Activated CD8-positive, alpha-beta T cell treated with anti-CD3 and anti-CD28 coated beads, Interleukin-2, amount 10 ng/mL, durations not matched to agents 7 days and 5 days (primary cell): ENCODE measurements around the gene DNM2. TPM values are rescaled to one million over a fixed set of nuclear protein-coding genes. Genes with fewer than 3 reads are reported as not detected.

Experiments used
- ATAC-seq: fragments of 150-1000 bp; cut with Tn5 transposase; one replicate; pipeline ENCODE4 v1.10.0; 2021; ENCODE audit warnings: moderate library complexity
- CTCF ChIA-PET: fragments of 350-600 bp; sonication (Branson Sonifier 250); formaldehyde crosslinking; loops from one replicate; lab custom pipeline; 2021; ENCODE audit warnings: antibody characterized with exemption; lab: Charles Lee
- POLR2A ChIA-PET: fragments of 350-600 bp; sonication (Branson Sonifier 250); formaldehyde crosslinking; loops from one replicate; lab custom pipeline; 2021; ENCODE audit warnings: antibody characterized with exemption; lab: Charles Lee
- DNase-seq: peaks from one replicate; pipeline ENCODE4 v3.0.0-alpha.2; 2020
- H3K27ac Mint-ChIP-seq: one replicate; pipeline ENCODE4 v1.8.0; 2021; ENCODE audit warnings: mild to moderate bottlenecking, mixed read lengths
- H3K27me3 Mint-ChIP-seq: one replicate; pipeline ENCODE4 v1.8.0; 2021; ENCODE audit warnings: low read depth, mixed read lengths
- H3K36me3 Mint-ChIP-seq: one replicate; pipeline ENCODE4 v1.8.0; 2021; ENCODE audit warnings: low read depth, mixed read lengths
- H3K4me1 Mint-ChIP-seq: one replicate; pipeline ENCODE4 v1.8.0; 2021; ENCODE audit warnings: low read depth, mixed read lengths
- H3K4me3 Mint-ChIP-seq: one replicate; pipeline ENCODE4 v1.8.0; 2021; ENCODE audit warnings: mild to moderate bottlenecking, mixed read lengths
- H3K9me3 Mint-ChIP-seq: one replicate; pipeline ENCODE4 v1.8.0; 2022; ENCODE audit warnings: mixed read lengths; ENCODE audit not compliant: insufficient read depth
- total RNA-seq, 2 experiments: library from RNA; stranded (reverse); gene quantifications; one replicate each; pipeline ENCODE4 v1.2.3, GENCODE V29; 2021

DNM2 gene
- total RNA-seq, 2 experiments from 2014 or later, result 239 to 240 TPM

DNA sequence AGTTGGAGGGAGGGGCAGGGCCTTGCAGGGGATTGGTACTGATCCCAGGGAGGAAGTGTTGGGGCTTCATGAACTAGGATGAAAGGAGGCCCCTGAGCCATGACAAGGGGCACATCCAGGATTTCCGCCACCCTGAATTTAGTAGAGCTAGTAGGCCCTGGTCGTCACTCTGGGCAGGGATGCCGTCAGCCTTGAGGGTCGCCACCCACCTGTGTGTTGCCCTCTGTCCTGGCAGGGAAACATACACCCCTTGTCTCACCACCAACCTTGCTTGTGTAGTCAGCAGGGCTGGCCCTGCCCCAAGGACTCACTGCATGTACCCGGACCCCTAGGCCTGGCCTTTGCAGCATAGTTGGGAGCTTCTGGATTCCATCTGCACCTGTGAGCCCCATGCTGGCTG, 26.0 kb upstream of the DNM2 start:
- Mint-ChIP-seq H3K4me3 (no peak overlapping the region), H3K9me3 (no peaks in the 10 kb centered on the region), H3K27me3 (peaks cover 2% of the 10 kb centered on the region), H3K36me3 (peaks cover 49% of the 10 kb centered on the region), H3K27ac (no peak overlapping the region), H3K4me1 (peaks cover 17% of the 10 kb centered on the region)
- CTCF ChIA-PET, result interaction anchor here (2.6 kb wide), 1 partner anchor 8 kb away, joined by 12 read pairs; no protein-coding TSS in a partner anchor
- DNase-seq (no peak), ATAC-seq (no peak)
- POLR2A ChIA-PET, result interaction anchor here (0.8 kb wide), 1 partner anchor 31 kb away, joined by 3 read pairs; no protein-coding TSS in a partner anchor

GRCh38 chr19:10692673-10693264, 25.1 kb upstream of the DNM2 start:
- DNase-seq, result no peak
- H3K27ac Mint-ChIP-seq, result no peak overlapping the region
- peaks cover 8% of the 10 kb centered on the region for H3K27me3 Mint-ChIP-seq
- H3K36me3 Mint-ChIP-seq, result peaks cover 42% of the 10 kb centered on the region
- no peak for ATAC-seq
- H3K4me1 Mint-ChIP-seq, result peaks cover 17% of the 10 kb centered on the region
- no peak overlapping the region for H3K4me3 Mint-ChIP-seq
- no peaks in the 10 kb centered on the region for H3K9me3 Mint-ChIP-seq
- CTCF ChIA-PET, result interaction anchor here (0.6 kb wide), 1 partner anchor 34 kb away, joined by 3 read pairs; no protein-coding TSS in a partner anchor
- POLR2A ChIA-PET, result interaction anchor here (0.6 kb wide), 1 partner anchor 34 kb away, joined by 3 read pairs; no protein-coding TSS in a partner anchor

DNA sequence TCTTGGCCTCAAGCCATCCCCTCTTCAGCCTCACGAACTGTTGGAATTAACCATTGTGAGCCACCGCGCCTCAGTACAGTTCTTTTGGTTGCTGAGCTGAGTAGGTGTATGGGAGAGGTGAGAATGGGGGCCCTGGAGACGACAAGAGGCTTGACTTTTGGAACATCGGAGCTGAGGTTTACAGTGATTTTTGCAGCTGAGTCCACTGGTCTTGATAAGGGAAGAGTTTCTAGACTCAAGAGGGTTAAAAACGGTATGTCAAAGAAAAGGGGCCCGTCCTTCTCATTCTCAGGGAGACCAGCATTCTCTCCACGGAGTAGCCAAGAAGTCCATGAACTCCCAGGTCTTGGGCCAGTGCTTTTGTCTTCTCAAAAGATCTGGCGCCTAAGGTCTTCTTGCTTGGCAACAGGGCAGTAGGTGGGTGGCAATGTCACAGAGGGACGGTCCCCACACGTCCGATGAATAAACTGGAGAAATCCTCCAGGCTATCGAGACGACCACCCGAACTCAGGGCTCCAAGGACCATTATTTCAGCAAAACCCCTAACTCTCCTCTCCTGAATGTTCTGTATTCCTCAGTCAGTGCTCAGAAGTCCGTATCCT, 23.1 kb upstream of the DNM2 start:
- Mint-ChIP-seq H3K4me3 (peak overlapping the region; percentile 69), H3K36me3 (peaks cover 27% of the 10 kb centered on the region), H3K27ac (no peak overlapping the region), H3K9me3 (no peaks in the 10 kb centered on the region), H3K4me1 (peaks cover 17% of the 10 kb centered on the region), H3K27me3 (peaks cover 9% of the 10 kb centered on the region)
- ChIA-PET CTCF (interaction anchor here (1.2 to 8.6 kb wide), 4 partner anchors 50 to 211 kb away, joined by 4 to 65 read pairs (median 23); no protein-coding TSS in a partner anchor), POLR2A (interaction anchor here (1.4 to 1.6 kb wide), 2 partner anchors 8 to 39 kb away, joined by 3 to 5 read pairs; no protein-coding TSS in a partner anchor)
- ATAC-seq, result no peak
- no peak for DNase-seq

DNA sequence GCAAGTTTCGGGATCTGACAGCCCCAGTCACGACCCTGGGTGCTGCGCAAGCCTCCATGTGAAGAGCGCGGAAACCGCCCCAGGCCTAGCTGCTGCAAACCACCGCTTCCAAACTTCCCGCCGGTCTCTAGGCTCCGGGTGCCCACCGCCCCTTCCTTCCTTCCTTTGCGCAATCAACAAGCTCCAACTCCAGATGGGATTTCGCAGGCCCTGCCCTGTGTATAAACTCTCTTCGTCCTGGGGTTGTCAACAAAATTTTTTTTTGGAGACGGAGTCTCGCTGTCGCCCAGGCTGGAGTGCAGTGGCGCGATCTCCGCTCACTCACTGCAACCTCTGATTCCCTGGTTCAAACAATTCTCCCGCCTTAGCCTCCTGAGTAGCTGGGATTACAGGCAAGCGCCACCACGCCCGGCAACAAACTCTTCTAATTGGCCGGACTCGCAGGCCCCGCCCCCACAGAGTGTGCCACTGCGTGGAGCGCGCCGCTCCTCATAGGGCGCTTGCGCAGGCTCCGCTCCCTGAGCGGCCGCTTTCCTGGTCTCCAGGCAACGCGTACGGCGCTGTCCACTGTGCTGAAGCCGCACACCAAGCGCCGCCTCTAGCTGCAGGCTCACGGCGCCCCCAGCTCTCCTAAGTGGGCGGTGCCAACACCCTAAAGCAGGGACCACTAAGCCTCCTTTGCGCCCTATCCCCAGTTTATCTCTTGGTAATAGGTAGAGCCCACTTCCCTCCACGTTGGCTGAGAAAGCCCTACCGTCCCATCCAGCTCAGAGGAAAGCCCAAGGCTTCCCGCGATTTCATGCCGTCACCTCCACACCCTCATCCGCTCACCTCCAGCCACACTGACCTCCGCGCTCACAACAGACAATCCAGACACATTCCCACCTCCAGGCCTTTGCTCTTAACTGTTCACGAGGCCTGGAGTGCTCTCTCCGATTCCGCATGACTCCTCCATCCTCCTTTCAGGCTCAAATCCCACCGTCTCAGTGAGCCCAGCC, 22.2 kb upstream of the DNM2 start:
- ChIA-PET CTCF (interaction anchor here (1.1 to 8.6 kb wide), 5 partner anchors 50 to 259 kb away, joined by 3 to 65 read pairs (median 5); no protein-coding TSS in a partner anchor), POLR2A (interaction anchor here (1.0 to 1.6 kb wide), 4 partner anchors 9 to 239 kb away, joined by 3 to 6 read pairs (median 4); no protein-coding TSS in a partner anchor)
- no peak overlapping the region for H3K27ac Mint-ChIP-seq

GRCh38 chr19:10699650-10700335, 18.1 kb upstream of the DNM2 start:
- ChIA-PET CTCF (interaction anchor here (0.6 to 8.6 kb wide), 46 partner anchors 9 to 221 kb away, joined by 3 to 135 read pairs (median 4); partner anchors contain the start of genes DNM2, S1PR5 and TMED1), POLR2A (interaction anchor here (0.7 to 2.8 kb wide), 6 partner anchors 11 to 221 kb away, joined by 3 to 7 read pairs (median 4); no protein-coding TSS in a partner anchor)
- no peak overlapping the region for H3K4me3 Mint-ChIP-seq
- peaks cover 27% of the 10 kb centered on the region for H3K4me1 Mint-ChIP-seq
- ATAC-seq (no peak), DNase-seq (peak; percentile 86)
- no peaks in the 10 kb centered on the region for H3K9me3 Mint-ChIP-seq
- peaks cover 2% of the 10 kb centered on the region for H3K36me3 Mint-ChIP-seq
- no peak overlapping the region for H3K27ac Mint-ChIP-seq
- H3K27me3 Mint-ChIP-seq, result peaks cover 9% of the 10 kb centered on the region

More for the DNA sequence above, 22.2 kb upstream of the DNM2 start:
- Mint-ChIP-seq H3K4me1 (peaks cover 17% of the 10 kb centered on the region), H3K4me3 (peak overlapping the region; percentile 69), H3K9me3 (no peaks in the 10 kb centered on the region), H3K27me3 (peaks cover 9% of the 10 kb centered on the region), H3K36me3 (peaks cover 20% of the 10 kb centered on the region)
- ATAC-seq (peak; percentile 96), DNase-seq (peak; percentile 94)

DNA sequence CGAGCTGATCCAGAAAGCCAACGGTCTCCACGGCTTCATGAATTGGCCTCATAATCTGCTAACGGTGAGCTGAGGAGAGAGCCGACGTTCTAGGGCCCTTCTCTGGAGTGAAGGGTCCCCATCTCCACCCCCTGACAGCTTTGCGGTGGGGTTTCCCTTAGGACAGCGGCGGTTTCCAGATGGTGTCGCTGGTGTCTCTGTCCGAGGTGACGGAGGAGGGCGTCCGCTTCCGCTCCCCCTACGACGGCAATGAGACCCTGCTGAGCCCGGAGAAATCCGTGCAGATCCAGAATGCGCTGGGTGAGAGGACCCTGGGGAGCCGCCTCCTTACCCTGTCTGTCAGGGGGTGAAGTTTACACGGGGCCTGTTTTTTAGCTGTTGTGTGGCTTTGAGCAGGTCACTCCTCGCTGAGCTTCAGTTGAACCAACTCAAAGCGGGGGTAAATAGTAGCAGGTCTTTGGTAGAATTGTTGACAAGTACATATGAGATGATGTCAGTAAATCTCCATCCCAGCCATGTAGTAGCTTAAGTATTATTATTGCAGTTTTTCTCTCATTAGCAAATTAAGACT, 15.8 kb upstream of the DNM2 start:
- DNase-seq (peak; percentile 47), ATAC-seq (peak; percentile 34)
- Mint-ChIP-seq H3K4me1 (peaks cover 12% of the 10 kb centered on the region), H3K36me3 (peaks cover 2% of the 10 kb centered on the region), H3K27me3 (peaks cover 5% of the 10 kb centered on the region), H3K27ac (peak overlapping the region; percentile 74), H3K9me3 (no peaks in the 10 kb centered on the region), H3K4me3 (peak overlapping the region; percentile 80)
- POLR2A ChIA-PET, result interaction anchor here (0.7 to 2.8 kb wide), 10 partner anchors 13 to 297 kb away, joined by 3 to 8 read pairs (median 4); no protein-coding TSS in a partner anchor
- CTCF ChIA-PET, result interaction anchor here (0.7 to 8.6 kb wide), 19 partner anchors 15 to 296 kb away, joined by 3 to 135 read pairs (median 6); partner anchors contain the start of gene DNM2

DNA sequence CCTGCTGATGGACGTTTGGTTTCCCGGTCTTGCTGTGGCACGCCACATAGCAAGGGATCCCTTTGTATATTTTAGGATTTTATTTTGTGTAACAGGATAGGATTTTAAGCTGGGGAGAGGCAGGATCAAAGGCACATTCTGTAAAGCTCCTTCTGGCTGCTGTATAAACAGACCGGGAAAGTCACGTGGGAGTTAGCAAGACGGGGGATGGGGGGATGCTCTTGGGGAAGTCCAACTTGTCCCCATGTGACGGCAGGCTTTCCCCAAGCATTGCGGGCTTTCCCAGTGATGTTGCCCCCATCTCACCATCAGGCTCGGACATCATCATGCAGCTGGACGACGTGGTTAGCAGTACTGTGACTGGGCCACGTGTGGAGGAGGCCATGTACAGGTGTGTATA, 10.9 kb upstream of the DNM2 start:
- H3K27ac Mint-ChIP-seq, result no peak overlapping the region
- no peak for ATAC-seq
- H3K9me3 Mint-ChIP-seq, result no peaks in the 10 kb centered on the region
- H3K4me1 Mint-ChIP-seq, result peaks cover 8% of the 10 kb centered on the region
- H3K4me3 Mint-ChIP-seq, result no peak overlapping the region
- DNase-seq, result no peak
- no peaks in the 10 kb centered on the region for H3K27me3 Mint-ChIP-seq
- ChIA-PET POLR2A (no interaction called here), CTCF (interaction anchor here (0.8 to 1.3 kb wide), 2 partner anchors 11 to 125 kb away, joined by 3 to 5 read pairs; partner anchors contain the start of gene DNM2)
- peaks cover 5% of the 10 kb centered on the region for H3K36me3 Mint-ChIP-seq

DNA sequence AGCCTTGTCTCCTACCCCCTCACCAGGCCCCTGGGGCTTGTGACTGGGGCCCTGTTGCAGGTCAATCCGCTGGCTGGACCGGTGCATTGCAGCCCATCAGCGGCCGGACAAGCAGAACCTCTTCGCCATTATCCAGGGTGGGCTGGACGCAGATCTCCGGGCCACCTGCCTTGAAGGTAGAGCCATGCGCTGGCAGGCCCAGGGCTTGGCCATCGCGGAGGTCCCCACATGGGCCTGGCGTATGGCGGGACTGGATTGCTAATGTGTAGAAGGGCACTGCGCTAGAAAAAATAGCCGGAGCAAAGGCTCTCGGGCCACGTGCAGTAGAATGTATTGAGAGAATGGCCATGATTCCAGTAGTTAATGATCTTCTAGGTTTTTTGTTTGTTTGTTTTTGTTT, 10.4 kb upstream of the DNM2 start:
- no peak overlapping the region for H3K4me3 Mint-ChIP-seq

GRCh38 chr19:10708291-10708690, 9.6 kb upstream of the DNM2 start:
- ATAC-seq (no peak), DNase-seq (no peak)
- H3K4me1 Mint-ChIP-seq, result peaks cover 6% of the 10 kb centered on the region
- H3K27me3 Mint-ChIP-seq, result no peaks in the 10 kb centered on the region
- no peak overlapping the region for H3K4me3 Mint-ChIP-seq
- no peak overlapping the region for H3K27ac Mint-ChIP-seq
- no peaks in the 10 kb centered on the region for H3K9me3 Mint-ChIP-seq
- H3K36me3 Mint-ChIP-seq, result peaks cover 6% of the 10 kb centered on the region
- CTCF ChIA-PET, result interaction anchor here (1.0 to 1.5 kb wide), 5 partner anchors 8 to 156 kb away, joined by 3 to 6 read pairs (median 3); no protein-coding TSS in a partner anchor
- POLR2A ChIA-PET, result no interaction called here

More for the DNA sequence above, 10.4 kb upstream of the DNM2 start:
- Mint-ChIP-seq H3K9me3 (no peaks in the 10 kb centered on the region), H3K36me3 (peaks cover 6% of the 10 kb centered on the region), H3K27me3 (no peaks in the 10 kb centered on the region), H3K27ac (no peak overlapping the region), H3K4me1 (peaks cover 6% of the 10 kb centered on the region)
- no peak for ATAC-seq
- POLR2A ChIA-PET, result no interaction called here
- DNase-seq, result no peak
- CTCF ChIA-PET, result interaction anchor here (1.3 kb wide), 1 partner anchor 126 kb away, joined by 5 read pairs; no protein-coding TSS in a partner anchor

GRCh38 chr19:10712045-10712444, 5.8 kb upstream of the DNM2 start:
- H3K27ac Mint-ChIP-seq, result no peak overlapping the region
- no peaks in the 10 kb centered on the region for H3K9me3 Mint-ChIP-seq
- no peak for DNase-seq
- H3K4me1 Mint-ChIP-seq, result peaks cover 15% of the 10 kb centered on the region
- ChIA-PET POLR2A (no interaction called here), CTCF (interaction anchor here (1.2 kb wide), 1 partner anchor 146 kb away, joined by 3 read pairs; no protein-coding TSS in a partner anchor)
- ATAC-seq, result no peak
- H3K36me3 Mint-ChIP-seq, result peaks cover 10% of the 10 kb centered on the region
- H3K4me3 Mint-ChIP-seq, result no peak overlapping the region
- H3K27me3 Mint-ChIP-seq, result no peaks in the 10 kb centered on the region
